Endodermal cell (in vitro differentiated cells): ENCODE data around the gene SIAE. TPM values are rescaled to one million over a fixed set of nuclear protein-coding genes. Genes with fewer than 3 reads are reported as not detected.
"Not testable (repeated sequence)": the region's sequence is repeated elsewhere in the genome, so short reads cannot be mapped to it uniquely, and the experiment has no call there.

ENCODE experiments used
- DNase-seq: peaks from one replicate; pipeline ENCODE4 v3.0.0-alpha.2; 2017
- H3K27ac ChIP-seq: 2 replicates; pipeline ENCODE4 v1.5.1; 2013; ENCODE audit warnings: mild to moderate bottlenecking, low read depth, low read length, moderate library complexity
- H3K27me3 ChIP-seq: 2 replicates; pipeline ENCODE4 v1.6.1; 2013; ENCODE audit warnings: mild to moderate bottlenecking, low read length, moderate library complexity; ENCODE audit not compliant: insufficient read depth, control insufficient read depth, poor library complexity, severe bottlenecking
- H3K36me3 ChIP-seq: 2 replicates; pipeline ENCODE4 v1.7.0; 2013; ENCODE audit warnings: mild to moderate bottlenecking, low read length, moderate library complexity; ENCODE audit not compliant: control insufficient read depth, insufficient read depth
- H3K4me1 ChIP-seq: one replicate; pipeline ENCODE4 v1.7.0; 2013; ENCODE audit warnings: low read length; ENCODE audit not compliant: control insufficient read depth, insufficient read depth
- H3K4me3 ChIP-seq: 2 replicates; pipeline ENCODE4 v1.5.1; 2013; ENCODE audit warnings: mild to moderate bottlenecking, low read length, moderate library complexity
- H3K9ac ChIP-seq: 2 replicates; pipeline ENCODE4 v1.6.1; 2013; ENCODE audit warnings: mild to moderate bottlenecking, low read length, moderate library complexity; ENCODE audit not compliant: poor library complexity, severe bottlenecking; ENCODE audit errors: extremely low read depth
- H3K9me3 ChIP-seq: 2 replicates; pipeline ENCODE4 v1.6.1; 2013; ENCODE audit warnings: mild to moderate bottlenecking, low read length, moderate library complexity; ENCODE audit not compliant: control insufficient read depth
- H3K27ac Mint-ChIP-seq: 2 replicates; pipeline ENCODE4 v1.8.0; 2020; ENCODE audit warnings: mixed read lengths
- H3K27me3 Mint-ChIP-seq: 2 replicates; pipeline ENCODE4 v1.8.0; 2021; ENCODE audit warnings: mild to moderate bottlenecking, mixed read lengths; ENCODE audit not compliant: insufficient read depth
- H3K36me3 Mint-ChIP-seq: 2 replicates; pipeline ENCODE4 v1.8.0; 2020; ENCODE audit warnings: low read depth, mixed read lengths
- H3K4me1 Mint-ChIP-seq: 2 replicates; pipeline ENCODE4 v1.8.0; 2020; ENCODE audit warnings: mixed read lengths
- H3K4me3 Mint-ChIP-seq: 2 replicates; pipeline ENCODE4 v1.8.0; 2020; ENCODE audit warnings: mild to moderate bottlenecking, moderate library complexity, mixed read lengths
- H3K9me3 Mint-ChIP-seq: 2 replicates; pipeline ENCODE4 v1.8.0; 2020; ENCODE audit warnings: mild to moderate bottlenecking, mixed read lengths
- WGBS, 2 experiments: methylation state at CpG; one replicate each; pipeline versions ENCODE4 v1.1.5 to v1.1.7; 2013; ENCODE audit warnings: missing lambda C conversion rate in 2 of 2, mixed read lengths in 1 of 2; ENCODE audit not compliant: insufficient coverage in 1 of 2, insufficient read length in 1 of 2; 5-methylcytosine and 5-hydroxymethylcytosine counted together
- total RNA-seq, 2 donors: library from RNA; stranded (reverse); fragmentation: NEBNext Ultra II Directional in 1 of 2; extraction: Animal tissue kit (Norgen Biotek cat#: 25700) in 1 of 2; gene quantifications; 2 replicates in 1 of 2; 3 replicates in 1 of 2; pipeline ENCODE4 v1.2.1, GENCODE V29; 2021
- TF ChIP-seq, protein P1 (sequence below): fragments of 200-600 bp; sonication (generic); conservative IDR thresholded peaks from 2 replicates; pipeline ENCODE4 v1.5.0; 2021; ENCODE audit warnings: antibody characterized with exemption, mild to moderate bottlenecking

SIAE gene
- total RNA-seq, 2 donors from 2014 or later: 4.4 to 7.4 TPM

DNA sequence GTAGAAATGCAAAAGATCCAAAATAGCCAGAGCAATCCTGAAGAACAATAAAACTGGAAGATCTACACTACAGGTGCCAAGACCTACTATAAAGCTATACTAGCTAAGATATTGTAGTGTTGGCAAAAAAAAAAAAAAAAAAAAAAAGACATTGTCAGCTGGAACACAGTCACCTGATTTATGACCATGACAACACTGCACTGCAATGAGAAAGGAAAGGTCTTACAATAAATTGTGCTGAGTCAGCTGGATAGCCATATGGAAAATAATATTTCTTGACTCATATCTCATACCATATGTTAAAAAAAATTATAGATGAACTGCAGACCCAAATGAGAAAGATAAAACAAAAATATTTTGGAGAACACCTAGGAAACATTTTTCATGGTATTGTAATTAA is 65.4 kb downstream of the SIAE start:
- H3K4me1 Mint-ChIP-seq: no peaks in the 10 kb centered on the region
- no peak overlapping the region for H3K4me3 Mint-ChIP-seq
- H3K4me3 ChIP-seq: no peak overlapping the region
- H3K36me3 ChIP-seq: no peaks in the 10 kb centered on the region
- H3K27ac ChIP-seq: no peak overlapping the region
- no peaks in the 10 kb centered on the region for H3K27me3 Mint-ChIP-seq
- TF ChIP-seq, protein P1, sequence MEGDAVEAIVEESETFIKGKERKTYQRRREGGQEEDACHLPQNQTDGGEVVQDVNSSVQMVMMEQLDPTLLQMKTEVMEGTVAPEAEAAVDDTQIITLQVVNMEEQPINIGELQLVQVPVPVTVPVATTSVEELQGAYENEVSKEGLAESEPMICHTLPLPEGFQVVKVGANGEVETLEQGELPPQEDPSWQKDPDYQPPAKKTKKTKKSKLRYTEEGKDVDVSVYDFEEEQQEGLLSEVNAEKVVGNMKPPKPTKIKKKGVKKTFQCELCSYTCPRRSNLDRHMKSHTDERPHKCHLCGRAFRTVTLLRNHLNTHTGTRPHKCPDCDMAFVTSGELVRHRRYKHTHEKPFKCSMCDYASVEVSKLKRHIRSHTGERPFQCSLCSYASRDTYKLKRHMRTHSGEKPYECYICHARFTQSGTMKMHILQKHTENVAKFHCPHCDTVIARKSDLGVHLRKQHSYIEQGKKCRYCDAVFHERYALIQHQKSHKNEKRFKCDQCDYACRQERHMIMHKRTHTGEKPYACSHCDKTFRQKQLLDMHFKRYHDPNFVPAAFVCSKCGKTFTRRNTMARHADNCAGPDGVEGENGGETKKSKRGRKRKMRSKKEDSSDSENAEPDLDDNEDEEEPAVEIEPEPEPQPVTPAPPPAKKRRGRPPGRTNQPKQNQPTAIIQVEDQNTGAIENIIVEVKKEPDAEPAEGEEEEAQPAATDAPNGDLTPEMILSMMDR: no peak
- no peaks in the 10 kb centered on the region for H3K9me3 ChIP-seq
- no peak overlapping the region for H3K9ac ChIP-seq
- H3K27ac Mint-ChIP-seq: no peak overlapping the region
- H3K4me1 ChIP-seq: no peaks in the 10 kb centered on the region
- H3K36me3 Mint-ChIP-seq: no peaks in the 10 kb centered on the region
- no peaks in the 10 kb centered on the region for H3K9me3 Mint-ChIP-seq
- no peak for DNase-seq
- no peaks in the 10 kb centered on the region for H3K27me3 ChIP-seq

DNA sequence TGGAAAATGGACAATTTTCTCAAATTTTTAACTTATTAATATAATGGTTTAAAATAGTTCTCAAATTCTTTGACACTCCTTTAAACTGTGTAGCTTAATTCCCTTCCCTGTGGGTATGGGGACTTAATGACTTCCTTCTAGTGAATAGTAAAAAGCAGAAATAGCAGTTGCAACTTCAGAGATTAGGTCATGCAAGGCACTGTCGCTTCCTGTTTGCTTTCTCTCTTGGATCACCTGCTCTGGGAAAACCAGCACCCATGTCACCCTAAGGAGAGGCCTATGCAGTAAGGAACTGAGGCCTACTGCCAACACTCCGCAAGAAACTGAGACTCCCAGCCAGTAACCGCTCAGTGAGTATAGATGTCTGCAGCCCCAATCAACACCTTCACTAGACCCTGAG is 67.8 kb downstream of the SIAE start:
- Mint-ChIP-seq H3K4me1 (no peaks in the 10 kb centered on the region), H3K36me3 (no peaks in the 10 kb centered on the region), H3K4me3 (no peak overlapping the region), H3K27ac (no peak overlapping the region), H3K9me3 (no peaks in the 10 kb centered on the region), H3K27me3 (no peaks in the 10 kb centered on the region)
- Histone ChIP-seq H3K27me3 (no peaks in the 10 kb centered on the region), H3K4me3 (no peak overlapping the region), H3K4me1 (no peaks in the 10 kb centered on the region), H3K36me3 (no peaks in the 10 kb centered on the region), H3K9me3 (no peaks in the 10 kb centered on the region), H3K9ac (no peak overlapping the region), H3K27ac (no peak overlapping the region)
- 94 to 100% methylated on average over 3 of the region's 3 CpGs for WGBS, 2 experiments
- no peak for DNase-seq
- TF ChIP-seq, protein P1: no peak

DNA sequence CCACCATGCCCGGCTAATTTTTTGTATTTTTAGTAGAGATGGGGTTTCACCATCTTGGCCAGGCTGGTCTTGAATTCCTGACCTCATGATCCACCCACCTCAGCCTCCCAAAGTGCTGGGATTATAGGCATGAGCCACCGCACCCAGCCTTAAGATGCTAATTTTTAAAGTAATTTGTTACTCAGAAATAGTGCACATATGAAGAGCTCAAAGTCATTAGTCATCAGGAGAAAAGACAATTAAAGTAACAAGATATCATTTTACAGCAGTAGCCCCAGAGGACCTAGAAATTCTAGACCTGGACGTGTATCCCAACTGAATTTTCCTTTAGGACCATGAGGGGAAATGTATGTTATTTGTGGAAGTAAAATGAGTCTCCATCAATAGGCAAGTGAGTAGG is 70.8 kb downstream of the SIAE start:
- 83 to 100% methylated on average over 1 to 2 of the region's 3 CpGs for WGBS, 2 experiments
- not testable (repeated sequence) for H3K9me3 ChIP-seq, H3K36me3 Mint-ChIP-seq

DNA sequence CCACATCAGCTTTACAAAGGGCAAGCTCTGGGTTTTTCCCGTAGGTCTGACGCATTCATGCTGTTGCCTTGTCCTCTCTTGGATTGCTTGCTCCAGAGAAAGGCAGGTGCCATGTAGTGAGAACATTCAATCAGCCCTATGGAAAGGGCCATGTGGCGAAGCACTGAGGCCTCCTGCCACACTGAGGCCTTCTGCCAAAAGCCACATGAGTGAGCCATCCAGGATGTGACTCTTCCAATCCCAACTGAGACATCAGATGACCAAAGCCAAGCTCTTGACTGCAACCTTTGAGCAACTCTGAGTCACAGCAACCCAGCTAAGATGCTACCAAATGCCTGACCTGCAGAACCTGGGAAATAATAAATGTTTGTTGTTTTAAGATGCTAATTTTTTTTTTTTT is 71.3 kb downstream of the SIAE start:
- Mint-ChIP-seq H3K4me1 (no peaks in the 10 kb centered on the region), H3K36me3 (no peaks in the 10 kb centered on the region), H3K27me3 (no peaks in the 10 kb centered on the region), H3K4me3 (no peak overlapping the region), H3K27ac (no peak overlapping the region), H3K9me3 (no peaks in the 10 kb centered on the region)
- WGBS, 2 experiments: 93 to 95% methylated on average over 3 of the region's 3 CpGs
- TF ChIP-seq, protein P1: no peak
- Histone ChIP-seq H3K4me1 (no peaks in the 10 kb centered on the region), H3K36me3 (no peaks in the 10 kb centered on the region), H3K9ac (no peak overlapping the region), H3K27me3 (no peaks in the 10 kb centered on the region), H3K4me3 (no peak overlapping the region), H3K27ac (no peak overlapping the region), H3K9me3 (no peaks in the 10 kb centered on the region)
- DNase-seq: no peak

More for the DNA sequence above, 70.8 kb downstream of the SIAE start:
- H3K4me3 Mint-ChIP-seq, H3K27me3 Mint-ChIP-seq, H3K27me3 ChIP-seq, H3K4me3 ChIP-seq, H3K27ac ChIP-seq, H3K27ac Mint-ChIP-seq, H3K4me1 ChIP-seq, H3K9me3 Mint-ChIP-seq, H3K9ac ChIP-seq, H3K36me3 ChIP-seq, H3K4me1 Mint-ChIP-seq, DNase-seq: not testable (repeated sequence)
